Measurements from ENCODE around the gene MTG2. TPM values are rescaled to one million over a fixed set of nuclear protein-coding genes. Genes with fewer than 3 reads are reported as not detected.

MTG2 gene
- total and polyA plus RNA-seq, 2 of the 13 experiments (the other 11 are each of a cell fraction or from before 2014, with no cell fraction given): 20.4 to 37.8 TPM

DNA sequence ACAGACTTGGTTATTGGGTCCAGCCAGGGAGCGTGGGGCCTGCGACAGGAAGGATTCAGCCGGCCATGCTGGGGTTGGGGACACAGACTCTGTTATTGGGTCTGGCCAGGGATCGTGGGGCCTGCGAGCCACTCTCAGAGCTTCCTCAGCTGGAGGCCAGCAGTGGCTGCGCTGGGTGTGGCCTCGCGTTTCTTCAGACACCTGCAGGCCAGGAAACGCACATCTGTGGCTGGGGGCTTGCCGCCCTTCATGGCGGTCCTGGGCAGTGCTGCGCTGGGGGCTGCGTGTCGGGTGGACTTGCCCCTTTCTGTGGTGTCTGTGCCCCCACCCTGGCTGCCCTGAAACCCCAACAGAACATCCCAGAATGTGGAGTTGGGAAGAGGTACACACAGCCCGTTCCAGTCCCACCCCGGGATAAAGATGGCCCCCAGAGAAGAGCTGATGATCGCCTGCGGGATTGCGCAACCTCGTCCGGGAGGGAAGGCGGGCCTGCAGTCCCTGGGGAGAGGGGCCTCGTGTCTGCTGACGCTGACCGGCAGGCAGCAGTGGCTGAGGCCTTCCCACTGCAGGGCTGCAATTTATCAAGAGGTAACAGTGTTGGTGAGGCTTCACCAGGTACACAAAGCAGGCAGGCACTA is 16.9 kb upstream of the MTG2 start:
- WGBS (ENCODE audit: low lambda C conversion rate): 98% methylated on average over 25 of the region's 25 CpGs

DNA sequence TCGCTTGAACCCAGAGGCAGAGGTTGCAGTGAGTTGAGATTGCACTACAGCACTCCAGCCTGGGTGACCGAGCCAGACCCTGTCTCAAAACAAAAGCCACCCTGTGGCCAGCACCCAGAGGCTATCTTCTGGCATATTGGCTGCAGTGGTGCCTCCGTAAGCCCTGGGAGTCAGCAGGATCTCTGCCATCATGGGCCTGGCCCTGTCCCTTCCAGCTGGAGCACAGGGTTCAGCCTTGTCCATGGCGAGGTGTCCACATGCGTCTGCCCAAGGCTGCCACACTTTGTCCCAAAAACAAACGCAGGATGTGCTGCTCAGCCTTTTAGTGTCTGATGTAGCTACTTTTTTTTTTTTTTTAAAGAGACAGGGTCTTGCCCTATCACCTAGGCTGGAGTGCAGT is 15.4 kb upstream of the MTG2 start:
- H4K20me1 ChIP-seq (ENCODE audit: insufficient read depth, low read length): no peaks in the 10 kb centered on the region
- H3K4me2 ChIP-seq (ENCODE audit: low read depth, low read length): no peak overlapping the region
- no peak overlapping the region for H3K4me3 ChIP-seq (replicated peaks in 1 of 3; ENCODE audit: insufficient read depth in 1 of 3, low read depth in 2 of 3, low read length in 3 of 3)
- 96% methylated on average over 6 of the region's 6 CpGs for WGBS (ENCODE audit: low lambda C conversion rate)
- TF ChIP-seq, protein P1, sequence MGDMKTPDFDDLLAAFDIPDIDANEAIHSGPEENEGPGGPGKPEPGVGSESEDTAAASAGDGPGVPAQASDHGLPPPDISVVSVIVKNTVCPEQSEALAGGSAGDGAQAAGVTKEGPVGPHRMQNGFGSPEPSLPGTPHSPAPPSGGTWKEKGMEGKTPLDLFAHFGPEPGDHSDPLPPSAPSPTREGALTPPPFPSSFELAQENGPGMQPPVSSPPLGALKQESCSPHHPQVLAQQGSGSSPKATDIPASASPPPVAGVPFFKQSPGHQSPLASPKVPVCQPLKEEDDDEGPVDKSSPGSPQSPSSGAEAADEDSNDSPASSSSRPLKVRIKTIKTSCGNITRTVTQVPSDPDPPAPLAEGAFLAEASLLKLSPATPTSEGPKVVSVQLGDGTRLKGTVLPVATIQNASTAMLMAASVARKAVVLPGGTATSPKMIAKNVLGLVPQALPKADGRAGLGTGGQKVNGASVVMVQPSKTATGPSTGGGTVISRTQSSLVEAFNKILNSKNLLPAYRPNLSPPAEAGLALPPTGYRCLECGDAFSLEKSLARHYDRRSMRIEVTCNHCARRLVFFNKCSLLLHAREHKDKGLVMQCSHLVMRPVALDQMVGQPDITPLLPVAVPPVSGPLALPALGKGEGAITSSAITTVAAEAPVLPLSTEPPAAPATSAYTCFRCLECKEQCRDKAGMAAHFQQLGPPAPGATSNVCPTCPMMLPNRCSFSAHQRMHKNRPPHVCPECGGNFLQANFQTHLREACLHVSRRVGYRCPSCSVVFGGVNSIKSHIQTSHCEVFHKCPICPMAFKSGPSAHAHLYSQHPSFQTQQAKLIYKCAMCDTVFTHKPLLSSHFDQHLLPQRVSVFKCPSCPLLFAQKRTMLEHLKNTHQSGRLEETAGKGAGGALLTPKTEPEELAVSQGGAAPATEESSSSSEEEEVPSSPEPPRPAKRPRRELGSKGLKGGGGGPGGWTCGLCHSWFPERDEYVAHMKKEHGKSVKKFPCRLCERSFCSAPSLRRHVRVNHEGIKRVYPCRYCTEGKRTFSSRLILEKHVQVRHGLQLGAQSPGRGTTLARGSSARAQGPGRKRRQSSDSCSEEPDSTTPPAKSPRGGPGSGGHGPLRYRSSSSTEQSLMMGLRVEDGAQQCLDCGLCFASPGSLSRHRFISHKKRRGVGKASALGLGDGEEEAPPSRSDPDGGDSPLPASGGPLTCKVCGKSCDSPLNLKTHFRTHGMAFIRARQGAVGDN (CRISPR knock-in tag; IDR thresholded peaks at IDR 0.05): 0 out of 2 replicates have a peak, but pooled peaks have one; percentile 13
- TF ChIP-seq PHF21A (CRISPR knock-in tag; IDR thresholded peaks at IDR 0.05): no peak
- ChIA-PET CTCF (ENCODE audit: low intra/inter-chr PET ratio, low total read pairs) (no interaction called here), POLR2A (interaction anchor here (1.4 kb wide), 1 partner anchor 11 kb away, joined by 6 read pairs; no protein-coding TSS in a partner anchor)
- no peak for FAIRE-seq
- H3K36me3 ChIP-seq (replicated peaks in 1 of 2; ENCODE audit: control insufficient read depth in 1 of 2, insufficient read depth in 2 of 2, low read length in 2 of 2): peaks cover 51 to 68% of the 10 kb centered on the region in 2 experiments; a peak in 4 of 5 replicates
- no peak overlapping the region for H3K9ac ChIP-seq (ENCODE audit: insufficient read depth, low read depth, low read length)
- H3K27me3 ChIP-seq (ENCODE audit: control insufficient read depth in 1 of 2, insufficient read depth in 2 of 2, low read length in 2 of 2): no peaks in the 10 kb centered on the region
- H3K9me3 ChIP-seq (ENCODE audit: low read length): no peaks in the 10 kb centered on the region
- H3K4me1 ChIP-seq (ENCODE audit: insufficient read depth, low read length): no peaks in the 10 kb centered on the region
- intact Hi-C loops (cut with micrococcal nuclease; ENCODE audit: unreplicated experiment) (no loop called here), in situ Hi-C loops (cut with HindIII; ENCODE audit: extremely low pct_ligation_motif_present, low pct_unique_long_range_greater_than_20kb) (no loop called here)
- ATAC-seq: no peak
- no peak overlapping the region for H2AFZ ChIP-seq (ENCODE audit: low read length)
- DNase-seq (ENCODE audit: low spot score): no peak
- H3K27ac ChIP-seq (ENCODE audit: extremely low read length, insufficient read depth, low read length): no peak overlapping the region
- BruUV-seq (replicated peaks): no TSS peak
- no peaks in the 10 kb centered on the region for H3K79me2 ChIP-seq (ENCODE audit: insufficient read depth, low read length)

More for the DNA sequence above, 16.9 kb upstream of the MTG2 start:
- H2AFZ ChIP-seq (ENCODE audit: low read length): no peak overlapping the region
- H4K20me1 ChIP-seq (ENCODE audit: insufficient read depth, low read length): no peaks in the 10 kb centered on the region
- ATAC-seq (no peak), FAIRE-seq (no peak), DNase-seq (ENCODE audit: low spot score) (no peak)
- H3K79me2 ChIP-seq (ENCODE audit: insufficient read depth, low read length): no peaks in the 10 kb centered on the region
- intact Hi-C loops (cut with micrococcal nuclease; ENCODE audit: unreplicated experiment) (no loop called here), in situ Hi-C loops (cut with HindIII; ENCODE audit: extremely low pct_ligation_motif_present, low pct_unique_long_range_greater_than_20kb) (no loop called here)
- TF ChIP-seq CEBPB (IDR thresholded peaks at IDR 0.05; ENCODE audit: borderline replicate concordance, low read depth, low read length) (peak; percentile 99), ATF7 (IDR thresholded peaks at IDR 0.05) (no peak), ATF7 (CRISPR knock-in tag; IDR thresholded peaks at IDR 0.05) (no peak), ZNF878 (CRISPR knock-in tag; IDR thresholded peaks at IDR 0.05) (no peak), CEBPG (CRISPR knock-in tag; IDR thresholded peaks at IDR 0.05) (peak; percentile 88), RBM22 (optimal IDR thresholded peaks at IDR 0.05; ENCODE audit: low read length) (peak; percentile 38), AGO2 (optimal IDR thresholded peaks at IDR 0.05; ENCODE audit: low read depth, low read length) (peak; percentile 80), PRPF4 (IDR thresholded peaks at IDR 0.05; ENCODE audit: low read depth, low read length, poor library complexity, severe bottlenecking) (no peak), ZNF768 (CRISPR knock-in tag; IDR thresholded peaks at IDR 0.05) (peak; percentile 35; the same call in 1 of the 2 replicates), KAT7 (CRISPR knock-in tag; IDR thresholded peaks at IDR 0.05; ENCODE audit: borderline replicate concordance) (no peak), HNRNPLL (IDR thresholded peaks at IDR 0.05; ENCODE audit: low read depth, low read length, poor library complexity, severe bottlenecking) (peak; percentile 21), GLI4 (CRISPR knock-in tag; IDR thresholded peaks at IDR 0.05; ENCODE audit: borderline replicate concordance) (no peak), HOXA3 (CRISPR knock-in tag; IDR thresholded peaks at IDR 0.05) (peak; percentile 48; the same call in 1 of the 2 replicates)
- H3K27ac ChIP-seq (ENCODE audit: extremely low read length, insufficient read depth, low read length): no peak overlapping the region
- no peaks in the 10 kb centered on the region for H3K4me1 ChIP-seq (ENCODE audit: insufficient read depth, low read length)
- H3K9me3 ChIP-seq (ENCODE audit: low read length): no peaks in the 10 kb centered on the region
- ChIA-PET CTCF (ENCODE audit: low intra/inter-chr PET ratio, low total read pairs) (no interaction called here), POLR2A (no interaction called here)
- no peak overlapping the region for H3K9ac ChIP-seq (ENCODE audit: insufficient read depth, low read depth, low read length)
- H3K4me3 ChIP-seq (replicated peaks in 1 of 3; ENCODE audit: insufficient read depth in 1 of 3, low read depth in 2 of 3, low read length in 3 of 3): no peak overlapping the region
- no peak overlapping the region for H3K4me2 ChIP-seq (ENCODE audit: low read depth, low read length)
- peaks cover 62 to 81% of the 10 kb centered on the region in 2 experiments; a peak in 4 of 5 replicates for H3K36me3 ChIP-seq (replicated peaks in 1 of 2; ENCODE audit: control insufficient read depth in 1 of 2, insufficient read depth in 2 of 2, low read length in 2 of 2)
- H3K27me3 ChIP-seq (ENCODE audit: control insufficient read depth in 1 of 2, insufficient read depth in 2 of 2, low read length in 2 of 2): no peaks in the 10 kb centered on the region
- BruUV-seq (replicated peaks): TSS peak; percentile 30

Data from HepG2 (cell line).